Activated CD8-positive, alpha-beta memory T cell treated with anti-CD3 and anti-CD28 coated beads, Interleukin-2, amount 50 U/mL, for 48 hours (primary cell): ENCODE measurements around the gene THRSP.
"Not testable (repeated sequence)": the region's sequence is repeated elsewhere in the genome, so short reads cannot be mapped to it uniquely, and the experiment has no call there.

ENCODE experiments used
- DNase-seq: peaks from one replicate; pipeline ENCODE4 v3.0.0-alpha.2; 2020

The THRSP gene

DNA sequence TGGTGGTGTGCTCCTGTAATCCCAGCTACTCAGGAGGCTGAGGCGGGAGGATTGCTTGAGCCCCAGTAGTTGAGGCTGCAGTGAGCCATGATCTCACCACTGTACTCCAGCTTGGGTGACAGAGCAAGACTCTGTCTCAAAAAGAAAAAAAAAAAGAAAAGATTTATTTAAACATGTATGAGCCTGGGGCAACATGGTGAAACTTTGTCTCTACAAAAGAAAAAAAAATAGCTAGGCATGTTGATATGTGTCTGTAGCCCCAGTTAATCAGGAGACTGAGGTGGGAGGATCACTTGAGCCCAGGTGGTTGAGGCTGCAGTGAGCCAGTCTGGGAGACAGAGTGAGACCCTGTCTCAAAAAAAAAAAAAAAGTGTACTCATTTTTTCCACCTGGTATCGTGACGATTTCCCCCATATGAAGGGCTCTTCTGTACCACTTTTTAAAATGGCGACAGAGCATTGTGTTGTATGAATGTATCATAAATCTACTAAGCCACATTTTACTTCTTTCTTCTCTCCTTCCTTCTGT lies 24.2 kb upstream of the THRSP start:
- no peak for DNase-seq

DNA sequence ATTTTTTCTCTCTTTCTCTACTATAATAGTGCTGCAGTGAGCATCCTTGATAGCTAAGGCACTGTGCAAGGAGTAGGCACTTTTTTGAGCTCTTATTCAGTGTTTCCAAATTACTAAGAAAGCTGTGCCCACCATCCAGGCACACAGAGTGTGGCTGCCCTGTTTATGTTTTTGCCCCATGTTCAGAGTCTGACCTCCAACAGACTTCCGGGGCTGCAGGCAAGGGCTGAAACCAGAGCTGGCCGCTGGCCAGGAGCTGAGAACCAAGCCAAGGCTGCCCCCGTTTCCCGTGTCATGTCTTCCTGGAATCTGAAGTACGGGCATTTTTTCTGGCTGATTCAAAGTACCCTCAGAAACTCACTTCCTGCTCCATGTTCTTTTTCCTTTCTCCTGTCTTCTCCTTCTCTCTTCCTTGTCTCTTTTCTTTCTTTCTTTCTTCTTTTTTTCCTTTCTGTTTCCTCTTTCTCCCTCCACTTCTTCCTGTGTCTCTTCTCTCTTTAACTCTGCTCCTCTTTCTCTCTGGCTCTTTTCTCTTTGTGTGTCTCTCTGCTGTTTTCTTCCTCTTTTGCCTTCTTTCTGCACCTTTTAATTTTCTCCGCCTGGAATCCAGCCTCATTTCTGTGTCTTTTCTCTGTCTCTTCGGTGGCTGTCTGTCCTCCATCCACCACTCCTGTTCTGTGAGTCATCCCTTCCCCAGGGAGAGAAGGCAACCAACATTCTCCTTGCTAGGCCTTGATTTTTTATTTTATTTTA lies 23.6 kb upstream of the THRSP start:
- peak; percentile 70 for DNase-seq

DNA sequence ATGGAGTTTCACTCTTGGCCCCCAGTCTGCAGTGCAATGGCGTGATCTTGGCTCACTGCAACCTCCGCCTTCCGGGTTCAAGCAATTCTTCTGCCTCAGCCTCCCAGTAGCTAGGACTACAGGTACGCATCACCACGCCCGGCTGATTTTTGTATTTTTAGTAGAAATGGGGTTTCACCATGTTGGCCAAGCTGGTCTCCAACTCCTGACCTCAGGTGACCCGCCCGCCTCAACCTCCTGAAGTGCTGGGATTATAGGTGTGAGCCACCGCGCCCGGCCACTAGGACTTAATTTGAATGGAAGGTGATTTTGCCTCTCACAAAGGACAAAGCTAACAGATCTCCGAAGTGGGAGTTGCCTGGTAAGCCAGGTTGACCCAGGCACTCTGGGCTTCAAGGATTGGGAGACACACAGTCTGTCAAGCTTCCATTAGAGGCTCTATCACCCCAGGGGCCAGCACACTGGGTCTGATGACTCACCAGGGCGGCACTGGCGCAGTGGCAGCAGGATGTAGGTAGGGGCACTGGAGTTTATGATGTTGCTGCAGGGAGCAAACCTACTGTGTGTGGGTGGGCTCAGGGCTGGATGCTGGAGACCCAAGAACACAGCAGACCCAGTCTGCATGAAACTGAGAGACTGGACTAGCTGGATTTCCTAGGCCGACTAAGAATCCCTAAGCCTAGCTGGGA lies 22.8 kb upstream of the THRSP start:
- no peak for DNase-seq

DNA sequence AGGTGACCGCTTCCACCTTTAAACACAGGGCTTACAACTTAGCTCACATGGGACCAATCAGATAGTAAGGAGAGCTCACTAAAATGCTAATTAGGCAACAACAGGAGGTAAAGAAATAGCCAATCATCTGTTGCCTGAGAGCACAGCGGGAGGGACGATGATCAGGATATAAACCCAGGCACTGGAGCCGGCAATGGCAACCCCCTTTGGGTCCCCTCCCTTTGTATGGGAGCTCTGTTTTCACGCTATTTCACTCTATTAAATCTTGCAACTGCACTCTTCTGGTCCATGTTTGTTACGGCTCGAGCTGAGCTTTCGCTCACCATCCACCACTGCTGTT lies 22.3 kb upstream of the THRSP start:
- not testable (repeated sequence) for DNase-seq

DNA sequence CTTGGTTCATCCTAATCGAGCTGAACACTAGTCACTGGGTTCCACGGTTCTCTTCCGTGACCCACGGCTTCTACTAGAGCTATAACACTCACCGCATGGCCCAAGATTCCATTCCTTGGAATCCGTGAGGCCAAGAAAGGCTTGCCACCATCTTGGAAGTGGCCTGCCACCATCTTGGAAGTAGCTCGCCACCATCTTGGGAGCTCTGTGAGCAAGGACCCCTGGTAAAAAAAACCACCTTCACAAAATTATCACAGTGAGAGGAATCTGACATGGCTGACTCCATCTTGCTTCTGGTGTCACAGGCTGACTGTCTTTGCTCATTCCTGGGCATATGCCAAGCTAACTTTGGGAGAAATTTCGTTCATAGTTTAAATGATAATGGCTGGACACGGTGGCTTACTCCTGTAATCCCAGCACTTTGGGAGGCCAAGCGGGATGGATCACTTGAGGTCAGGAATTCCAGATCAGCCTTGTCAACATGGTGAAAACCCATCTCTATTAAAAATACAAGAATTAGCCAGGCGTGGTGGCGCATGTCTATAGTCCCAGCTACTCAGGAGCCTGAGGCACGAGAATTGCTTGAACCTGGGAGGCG lies 21.7 kb upstream of the THRSP start:
- no peak for DNase-seq

DNA sequence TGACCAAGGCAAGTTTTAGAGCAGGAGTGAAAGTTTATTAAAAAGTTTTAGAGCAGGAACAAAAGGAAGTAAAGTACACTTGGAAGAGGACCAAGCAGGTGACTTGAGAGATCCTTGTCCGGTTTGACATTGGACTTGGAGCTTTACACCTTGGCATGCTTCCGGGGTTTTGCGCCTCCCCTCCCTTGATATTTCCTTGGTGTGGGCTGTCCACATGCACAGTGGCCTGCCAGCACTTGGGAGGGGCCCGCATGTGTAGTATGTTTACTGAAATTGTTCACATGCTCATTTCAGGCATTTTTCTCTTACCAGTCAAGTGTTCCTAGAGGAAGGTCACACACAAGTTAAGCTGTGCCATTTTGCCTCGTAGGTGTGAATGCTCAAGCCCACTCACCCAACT lies 19.0 kb upstream of the THRSP start:
- DNase-seq = no peak

DNA sequence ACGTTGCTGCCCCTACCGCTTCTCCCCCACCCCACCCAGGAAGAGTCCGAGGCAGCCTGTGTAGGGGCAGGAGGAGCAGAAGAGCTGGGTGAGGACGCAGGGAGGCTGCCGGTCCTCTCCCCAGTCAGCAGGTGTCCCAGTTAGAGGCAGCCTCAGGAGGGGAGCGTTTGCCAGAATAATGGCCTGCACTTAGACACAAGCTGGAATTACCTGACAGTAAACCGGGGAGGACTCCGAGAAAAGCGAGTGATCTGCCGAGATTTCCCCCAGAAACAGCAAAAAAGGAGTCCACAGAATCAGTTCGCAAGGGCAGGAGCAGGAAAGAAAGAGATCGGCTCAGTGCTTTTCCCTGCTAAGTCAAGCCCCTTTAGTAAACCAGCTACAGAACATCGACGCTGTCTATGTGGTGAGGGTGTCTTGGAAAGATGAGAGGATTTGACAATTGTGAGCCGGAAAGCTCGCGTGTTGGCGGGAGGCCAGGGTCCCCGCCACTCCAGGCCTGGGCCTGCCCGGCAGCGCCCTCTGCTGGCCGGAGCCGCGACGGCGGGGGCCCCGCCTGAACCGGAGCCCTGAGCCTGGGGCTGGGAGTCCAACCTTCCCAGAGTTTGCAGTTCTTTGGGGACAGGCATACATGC lies 17.7 kb upstream of the THRSP start:
- DNase-seq = peak; percentile 97

GRCh38 chr11:78046486-78046854 lies 17.2 kb upstream of the THRSP start:
- no peak for DNase-seq

DNA sequence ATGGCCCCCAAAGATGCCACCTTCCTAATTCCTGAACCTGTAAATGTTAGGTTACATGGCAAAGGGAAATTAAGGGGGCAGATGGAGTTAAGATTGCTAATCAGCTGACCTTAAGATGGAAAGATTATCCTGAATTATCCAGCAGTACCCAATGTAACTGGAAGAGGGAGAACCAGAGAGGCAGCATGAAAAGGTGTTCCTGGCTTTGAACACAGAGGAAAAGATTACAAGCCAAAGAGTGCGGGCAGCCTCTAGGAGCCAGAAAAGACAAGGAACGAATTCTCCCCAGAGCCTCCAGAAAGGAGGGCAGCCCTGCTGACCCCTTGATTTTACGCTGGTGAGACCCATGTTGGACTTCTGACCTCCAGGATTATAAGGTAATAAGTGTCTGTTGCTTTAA lies 15.1 kb upstream of the THRSP start:
- no peak for DNase-seq

- DNase-seq = no peak
These were observed 14.3 kb upstream of the THRSP start for GRCh38 chr11:78049348-78049747.

GRCh38 chr11:78050964-78051831 lies 12.5 kb upstream of the THRSP start:
- DNase-seq = no peak

DNA sequence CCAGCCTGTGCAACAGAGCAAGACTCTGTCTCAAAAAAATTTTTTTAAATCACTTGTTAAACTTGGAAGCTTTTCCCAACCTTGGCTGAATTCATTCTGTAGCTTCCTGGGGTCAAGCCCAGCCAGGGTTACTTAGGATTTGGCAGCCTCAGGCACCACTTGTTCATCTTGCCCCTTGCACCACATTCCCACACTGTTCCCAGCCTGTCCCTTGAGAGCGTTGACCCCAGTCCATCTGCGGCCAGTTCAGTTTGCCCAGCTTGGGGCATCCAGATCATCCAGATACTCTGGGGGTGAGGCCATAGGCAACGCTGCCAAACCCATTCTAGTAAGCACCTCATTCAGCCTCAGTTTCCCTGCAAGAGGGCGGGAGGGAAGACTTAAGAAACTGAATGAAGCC lies 8.7 kb upstream of the THRSP start:
- no peak for DNase-seq

GRCh38 chr11:78056093-78056492 lies 7.6 kb upstream of the THRSP start:
- DNase-seq = no peak

- no peak for DNase-seq
These were observed 6.1 kb upstream of the THRSP start for GRCh38 chr11:78057462-78058055.

GRCh38 chr11:78059749-78060328 lies 3.8 kb upstream of the THRSP start:
- DNase-seq = not testable (repeated sequence)

DNA sequence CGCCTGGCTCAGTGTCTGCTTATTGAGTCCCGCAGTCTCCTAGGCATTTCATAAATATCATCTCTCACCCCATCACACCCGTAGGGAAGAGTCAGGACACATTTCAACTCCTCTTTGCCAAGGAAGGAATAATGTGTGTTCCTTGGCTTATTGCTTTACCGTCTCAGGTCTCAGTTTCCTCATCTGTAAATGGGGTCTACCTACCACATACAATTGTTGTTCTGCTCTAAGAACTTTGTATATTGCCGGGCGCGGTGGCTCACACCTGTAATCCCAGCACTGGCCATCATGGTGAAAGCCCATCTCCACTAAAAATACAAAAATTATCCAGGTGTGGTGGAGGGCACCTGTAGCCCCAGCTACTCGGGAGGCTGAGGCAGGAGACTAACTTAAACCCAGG lies 3.1 kb upstream of the THRSP start:
- DNase-seq = no peak

GRCh38 chr11:78061088-78061920 lies 2.4 kb upstream of the THRSP start:
- no peak for DNase-seq

GRCh38 chr11:78061921-78062311 lies 1.7 kb upstream of the THRSP start:
- DNase-seq = no peak

GRCh38 chr11:78062671-78063070 lies 990 bp upstream of the THRSP start:
- DNase-seq = no peak

DNA sequence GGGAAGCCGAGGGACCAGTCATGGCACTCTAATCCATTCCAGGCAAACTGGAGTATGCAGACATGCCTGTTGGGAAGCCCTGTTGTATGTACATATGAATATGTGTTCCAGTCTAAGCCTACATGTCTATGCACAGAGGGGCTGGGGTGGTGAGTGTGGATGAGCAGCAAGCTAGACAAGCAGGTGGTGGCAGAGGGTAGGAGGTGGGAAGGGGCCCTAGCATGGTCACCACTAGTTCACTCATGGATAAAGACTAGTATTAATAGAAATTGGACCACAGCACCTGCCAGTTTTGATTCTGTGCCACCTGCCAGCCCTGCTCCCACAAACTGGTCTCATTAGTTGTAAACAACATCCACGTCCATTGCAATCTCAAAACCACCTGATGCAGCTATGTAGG lies 1.5 kb downstream of the THRSP start:
- no peak for DNase-seq

DNA sequence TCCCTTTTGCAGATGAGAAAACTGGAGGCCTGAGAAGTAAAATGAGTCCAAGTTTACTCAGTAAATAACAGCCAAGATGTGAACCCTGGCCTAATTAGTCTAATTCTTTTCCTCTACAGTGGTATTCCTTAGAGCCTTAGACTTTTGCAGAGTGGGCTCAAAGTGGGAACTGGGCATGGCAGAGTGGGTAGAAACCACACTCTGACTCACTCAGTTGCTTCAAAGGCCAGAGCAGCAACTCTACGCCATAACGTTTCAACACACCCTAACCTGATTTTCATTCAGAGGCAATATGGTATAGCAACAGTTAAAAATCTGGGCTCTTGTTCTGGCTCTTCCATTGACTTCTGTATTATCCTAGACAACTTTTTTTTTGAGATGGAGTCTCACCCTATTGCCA lies 2.8 kb downstream of the THRSP start:
- DNase-seq = no peak
